Mucosa of descending colon (tissue), 3 donors: ENCODE results near the gene RTRAF. TPM values are rescaled to one million over a fixed set of nuclear protein-coding genes. Genes with fewer than 3 reads are reported as not detected.

Experiments
- ATAC-seq: fragments of 200-7000 bp; cut with Tn5 transposase; one replicate; pipeline ENCODE4 v1.9.1; 2020; ENCODE audit warnings: mild to moderate bottlenecking, moderate library complexity
- DNase-seq, 3 donors: peaks; one replicate each; pipeline ENCODE4 v3.0.0-alpha.2; 2020
- H3K36me3 ChIP-seq: fragments of 200-600 bp; one replicate; pipeline ENCODE4 v1.8.0; 2021; ENCODE audit warnings: low read depth, mild to moderate bottlenecking
- H3K4me1 ChIP-seq: fragments of 200-600 bp; one replicate; pipeline ENCODE4 v1.8.0; 2021; ENCODE audit warnings: low read depth, mild to moderate bottlenecking
- H3K4me3 ChIP-seq: fragments of 200-600 bp; one replicate; pipeline ENCODE4 v1.8.0; 2021; ENCODE audit warnings: mild to moderate bottlenecking
- H3K9me3 ChIP-seq: fragments of 200-600 bp; one replicate; pipeline ENCODE4 v1.8.0; 2021; ENCODE audit warnings: mild to moderate bottlenecking
- CTCF ChIP-seq: fragments of 200-600 bp; IDR thresholded peaks from one replicate; pipeline ENCODE4 v1.8.0; 2022; ENCODE audit warnings: antibody characterized with exemption, mild to moderate bottlenecking
- intact Hi-C, 2 donors: fragments of 100-400 bp; cut with DNase I in 1 of 2; cut with micrococcal nuclease in 1 of 2; formaldehyde crosslinking; loops; one replicate each; pipeline versions ENCODE4 v1.11.0 to v1.11.1; 2022; cut with DNase I, micrococcal nuclease
- long read RNA-seq, 2 donors: library from polyadenylated mRNA; unstranded; transcript quantifications; one replicate each; pipeline ENCODE4 v2.0.0, GENCODE V29; 2019 to 2021
- total RNA-seq, 3 donors: library from RNA; stranded (reverse); fragmentation: NEBNext Ultra II Directional in 2 of 3; extraction: Animal tissue kit (Norgen Biotek cat#: 25700) in 2 of 3; gene quantifications; one replicate each; pipeline versions ENCODE4 v1.2.1 to v1.2.4, GENCODE V29; 2021 to 2023
- donor health status: DM: no; HTN: no; CAD: no; lungs with moderate emphysema.
- donor health status: DM: no; HTN: no; CAD: no.
- donor health status: DM: no; HTN: yes; CAD: no.

The RTRAF gene
- 100 to 1,000 TPM; 108 to 140 (median 131) TPM for total RNA-seq
- long read RNA-seq, donor 1, full-length matches to known transcripts = 83 of 88 reads
- long read RNA-seq, donor 1, partial matches to known transcripts = 1 of 88 reads
- long read RNA-seq, donor 1, other reads (novel, unspliced or antisense) = 4 of 88 reads
- long read RNA-seq, donor 2, full-length matches to known transcripts = 131 of 139 reads
- long read RNA-seq, donor 2, partial matches to known transcripts = 2 of 139 reads
- long read RNA-seq, donor 2, other reads (novel, unspliced or antisense) = 6 of 139 reads

GRCh38 chr14:51989293-51990234 is at the start of gene RTRAF:
RTRAF (plus strand) TSS chr14:51989546; CDS start chr14:51989640, 94 bp downstream.
- ATAC-seq = peak; percentile 99
- Histone ChIP-seq H3K9me3 (no peaks in the 10 kb centered on the region), H3K4me3 (peak within 1 kb of the TSS; percentile 89), H3K36me3 (no peaks in the 10 kb centered on the region), H3K4me1 (no peaks in the 10 kb centered on the region)
- DNase-seq = peak; percentile 95 to 97 (median 96)
- intact Hi-C loops = loop anchor here (10.0 kb wide), 2 partner anchors 75 to 285 kb away; partner anchors contain the start of gene NID2 (in 1 of the 2)
- no peak for TF ChIP-seq CTCF

GRCh38 chr14:51939755-51940301 is 49.5 kb upstream of the RTRAF start:
- Histone ChIP-seq H3K36me3 (no peaks in the 10 kb centered on the region), H3K4me3 (no peak overlapping the region), H3K4me1 (no peaks in the 10 kb centered on the region), H3K9me3 (no peaks in the 10 kb centered on the region)
- no peak for TF ChIP-seq CTCF
- ATAC-seq (no peak), DNase-seq (no peak)
- intact Hi-C loops = no loop called here

GRCh38 chr14:51942971-51943370 is 46.4 kb upstream of the RTRAF start:
- intact Hi-C loops = no loop called here
- H3K4me1 ChIP-seq = no peaks in the 10 kb centered on the region
- no peaks in the 10 kb centered on the region for H3K36me3 ChIP-seq
- no peaks in the 10 kb centered on the region for H3K9me3 ChIP-seq
- no peak for TF ChIP-seq CTCF
- ATAC-seq (no peak), DNase-seq (no peak)
- no peak overlapping the region for H3K4me3 ChIP-seq

- ATAC-seq = no peak
- no peaks in the 10 kb centered on the region for H3K4me1 ChIP-seq
- intact Hi-C loops = no loop called here
- TF ChIP-seq CTCF = no peak
- no peak for DNase-seq
- H3K36me3 ChIP-seq = no peaks in the 10 kb centered on the region
- no peaks in the 10 kb centered on the region for H3K9me3 ChIP-seq
- no peak overlapping the region for H3K4me3 ChIP-seq
Observed at GRCh38 chr14:51950007-51950406, 39.3 kb upstream of the RTRAF start.

- DNase-seq (no peak), ATAC-seq (no peak)
- intact Hi-C loops = no loop called here
- no peaks in the 10 kb centered on the region for H3K36me3 ChIP-seq
- no peak for TF ChIP-seq CTCF
- no peaks in the 10 kb centered on the region for H3K9me3 ChIP-seq
- H3K4me3 ChIP-seq = no peak overlapping the region
- no peaks in the 10 kb centered on the region for H3K4me1 ChIP-seq
Observed at GRCh38 chr14:51951656-51952055, 37.7 kb upstream of the RTRAF start.
